OCI-LY3 (cell line): Measurements from ENCODE around the gene ZNF142.

ENCODE experiments used
- EZH2phosphoT487 ChIP-seq: fragments of 200-600 bp; shearing (Covaris generic); IDR thresholded peaks from 2 replicates; pipeline ENCODE4 v1.6.1; 2018; ENCODE audit warnings: antibody characterized with exemption, mixed run types, low read depth
- TF ChIP-seq, protein P1 (sequence below): fragments of 200-600, 300-600 bp; sonication (generic); IDR thresholded peaks from 2 replicates; pipeline ENCODE4 v1.5.1; 2014; ENCODE audit warnings: antibody characterized with exemption, low read length, low read depth

- TF ChIP-seq, protein P1, sequence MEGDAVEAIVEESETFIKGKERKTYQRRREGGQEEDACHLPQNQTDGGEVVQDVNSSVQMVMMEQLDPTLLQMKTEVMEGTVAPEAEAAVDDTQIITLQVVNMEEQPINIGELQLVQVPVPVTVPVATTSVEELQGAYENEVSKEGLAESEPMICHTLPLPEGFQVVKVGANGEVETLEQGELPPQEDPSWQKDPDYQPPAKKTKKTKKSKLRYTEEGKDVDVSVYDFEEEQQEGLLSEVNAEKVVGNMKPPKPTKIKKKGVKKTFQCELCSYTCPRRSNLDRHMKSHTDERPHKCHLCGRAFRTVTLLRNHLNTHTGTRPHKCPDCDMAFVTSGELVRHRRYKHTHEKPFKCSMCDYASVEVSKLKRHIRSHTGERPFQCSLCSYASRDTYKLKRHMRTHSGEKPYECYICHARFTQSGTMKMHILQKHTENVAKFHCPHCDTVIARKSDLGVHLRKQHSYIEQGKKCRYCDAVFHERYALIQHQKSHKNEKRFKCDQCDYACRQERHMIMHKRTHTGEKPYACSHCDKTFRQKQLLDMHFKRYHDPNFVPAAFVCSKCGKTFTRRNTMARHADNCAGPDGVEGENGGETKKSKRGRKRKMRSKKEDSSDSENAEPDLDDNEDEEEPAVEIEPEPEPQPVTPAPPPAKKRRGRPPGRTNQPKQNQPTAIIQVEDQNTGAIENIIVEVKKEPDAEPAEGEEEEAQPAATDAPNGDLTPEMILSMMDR: no peak
- TF ChIP-seq EZH2phosphoT487: no peak
Measured at GRCh38 chr2:218663901-218664300, 4.5 kb upstream of the ZNF142 start.
